ENCODE measurements around the gene CYBB.

Gene CYBB

GRCh38 chrX:37840931-37841330 lies 61.1 kb downstream of the CYBB start:
- CTCF ChIA-PET = interaction anchor here (0.7 to 2.9 kb wide), 4 partner anchors 16 to 512 kb away, joined by 3 to 17 read pairs (median 3); partner anchors contain the start of gene OTC
- no peak for TF ChIP-seq ZNF184 (tag by site-specific recombination; IDR thresholded peaks at IDR 0.05)
- TF ChIP-seq, protein P1, sequence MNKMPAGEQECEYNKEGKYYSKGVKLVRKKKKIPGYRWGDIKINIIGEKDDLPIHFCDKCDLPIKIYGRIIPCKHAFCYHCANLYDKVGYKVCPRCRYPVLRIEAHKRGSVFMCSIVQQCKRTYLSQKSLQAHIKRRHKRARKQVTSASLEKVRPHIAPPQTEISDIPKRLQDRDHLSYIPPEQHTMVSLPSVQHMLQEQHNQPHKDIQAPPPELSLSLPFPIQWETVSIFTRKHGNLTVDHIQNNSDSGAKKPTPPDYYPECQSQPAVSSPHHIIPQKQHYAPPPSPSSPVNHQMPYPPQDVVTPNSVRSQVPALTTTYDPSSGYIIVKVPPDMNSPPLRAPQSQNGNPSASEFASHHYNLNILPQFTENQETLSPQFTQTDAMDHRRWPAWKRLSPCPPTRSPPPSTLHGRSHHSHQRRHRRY (tag by site-specific recombination; IDR thresholded peaks at IDR 0.05) = no peak
- no peak for TF ChIP-seq REPIN1 (tag by site-specific recombination; IDR thresholded peaks at IDR 0.05; ENCODE audit: low read depth)
- TF ChIP-seq ZNF843 (tag by site-specific recombination; IDR thresholded peaks at IDR 0.05) = no peak
- TF ChIP-seq ZNF426 (tag by site-specific recombination; IDR thresholded peaks at IDR 0.05) = no peak
- TF ChIP-seq KLF7 (tag by site-specific recombination; IDR thresholded peaks at IDR 0.05; ENCODE audit: borderline replicate concordance) = no peak
- TF ChIP-seq ZNF610 (tag by site-specific recombination; IDR thresholded peaks at IDR 0.05; ENCODE audit: borderline replicate concordance) = no peak
- TF ChIP-seq ZNF350 (tag by site-specific recombination; IDR thresholded peaks at IDR 0.05) = no peak
- no peak for TF ChIP-seq ZNF549 (tag by site-specific recombination; IDR thresholded peaks at IDR 0.05)
- no peak for TF ChIP-seq ZNF274 (IDR thresholded peaks at IDR 0.05; ENCODE audit: low read length)
- no peak for TF ChIP-seq ZNF274 (tag by site-specific recombination; IDR thresholded peaks at IDR 0.05; ENCODE audit: borderline replicate concordance)
- TF ChIP-seq OVOL3 (tag by site-specific recombination; IDR thresholded peaks at IDR 0.05) = no peak
- no peak for TF ChIP-seq KLF1 (tag by site-specific recombination; IDR thresholded peaks at IDR 0.05)
- TF ChIP-seq, protein P2, sequence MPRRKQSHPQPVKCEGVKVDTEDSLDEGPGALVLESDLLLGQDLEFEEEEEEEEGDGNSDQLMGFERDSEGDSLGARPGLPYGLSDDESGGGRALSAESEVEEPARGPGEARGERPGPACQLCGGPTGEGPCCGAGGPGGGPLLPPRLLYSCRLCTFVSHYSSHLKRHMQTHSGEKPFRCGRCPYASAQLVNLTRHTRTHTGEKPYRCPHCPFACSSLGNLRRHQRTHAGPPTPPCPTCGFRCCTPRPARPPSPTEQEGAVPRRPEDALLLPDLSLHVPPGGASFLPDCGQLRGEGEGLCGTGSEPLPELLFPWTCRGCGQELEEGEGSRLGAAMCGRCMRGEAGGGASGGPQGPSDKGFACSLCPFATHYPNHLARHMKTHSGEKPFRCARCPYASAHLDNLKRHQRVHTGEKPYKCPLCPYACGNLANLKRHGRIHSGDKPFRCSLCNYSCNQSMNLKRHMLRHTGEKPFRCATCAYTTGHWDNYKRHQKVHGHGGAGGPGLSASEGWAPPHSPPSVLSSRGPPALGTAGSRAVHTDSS (tag by site-specific recombination; IDR thresholded peaks at IDR 0.05) = no peak
- TF ChIP-seq, protein P3, sequence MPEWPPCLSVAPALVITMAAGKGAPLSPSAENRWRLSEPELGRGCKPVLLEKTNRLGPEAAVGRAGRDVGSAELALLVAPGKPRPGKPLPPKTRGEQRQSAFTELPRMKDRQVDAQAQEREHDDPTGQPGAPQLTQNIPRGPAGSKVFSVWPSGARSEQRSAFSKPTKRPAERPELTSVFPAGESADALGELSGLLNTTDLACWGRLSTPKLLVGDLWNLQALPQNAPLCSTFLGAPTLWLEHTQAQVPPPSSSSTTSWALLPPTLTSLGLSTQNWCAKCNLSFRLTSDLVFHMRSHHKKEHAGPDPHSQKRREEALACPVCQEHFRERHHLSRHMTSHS (tag by site-specific recombination; IDR thresholded peaks at IDR 0.05) = no peak
- TF ChIP-seq ZNF19 (tag by site-specific recombination; IDR thresholded peaks at IDR 0.05; ENCODE audit: low read depth) = no peak
- TF ChIP-seq ZNF792 (tag by site-specific recombination; IDR thresholded peaks at IDR 0.05) = no peak
- TF ChIP-seq ZNF423 (tag by site-specific recombination; IDR thresholded peaks at IDR 0.05) = no peak
- TF ChIP-seq ZBTB48 (tag by site-specific recombination; IDR thresholded peaks at IDR 0.05) = no peak
- TF ChIP-seq YY1 (tag by site-specific recombination; IDR thresholded peaks at IDR 0.05) = no peak
- Histone ChIP-seq H3K4me1 (ENCODE audit: control insufficient read depth, insufficient read depth, low read length) (no peaks in the 10 kb centered on the region), H3K36me3 (ENCODE audit: control insufficient read depth in 2 of 2, insufficient read depth in 1 of 2, low read length in 2 of 2) (peaks cover 3 to 9% of the 10 kb centered on the region in 2 experiments), H3K9me3 (ENCODE audit: control insufficient read depth, insufficient read depth, low read depth, low read length) (no peaks in the 10 kb centered on the region), H3K4me3 (ENCODE audit: low read depth, low read length) (no peak overlapping the region), H3K27ac (ENCODE audit: extremely low read depth, low read depth, low read length) (no peak overlapping the region)
- POLR2A ChIA-PET = no interaction called here

DNA sequence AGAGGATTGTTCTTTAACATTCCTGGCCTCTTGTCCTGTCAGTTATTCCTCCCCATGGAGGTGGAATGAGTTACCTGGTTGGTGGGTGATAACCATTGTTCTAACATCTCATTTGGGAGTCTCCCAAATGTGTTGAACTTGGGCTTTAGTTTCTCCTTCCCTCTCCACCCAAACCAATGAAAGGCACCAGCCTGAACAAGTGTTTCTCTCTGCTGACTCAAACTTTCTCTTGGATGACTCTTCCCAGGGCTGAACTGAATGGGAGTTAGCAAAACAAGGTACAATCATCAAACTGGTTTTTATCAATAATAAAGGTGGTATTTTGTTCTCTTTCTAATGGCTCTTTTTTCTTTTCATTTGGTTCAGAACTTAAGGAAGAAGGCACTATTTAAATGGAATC lies 64.8 kb downstream of the CYBB start:
- POLR2A ChIA-PET = no interaction called here
- TF ChIP-seq ZNF677 (tag by site-specific recombination; IDR thresholded peaks at IDR 0.05) (no peak), ZNF302 (tag by site-specific recombination; IDR thresholded peaks at IDR 0.05; ENCODE audit: low read depth) (no peak), ZNF48 (tag by site-specific recombination; IDR thresholded peaks at IDR 0.05) (no peak), PRDM1 (tag by site-specific recombination; IDR thresholded peaks at IDR 0.05) (peak; percentile 55)

More for the DNA sequence above, 64.8 kb downstream of the CYBB start:
- no peaks in the 10 kb centered on the region for H3K4me1 ChIP-seq (ENCODE audit: control insufficient read depth, insufficient read depth, low read length)
- peaks cover 0 to 7% of the 10 kb centered on the region in 2 experiments; a peak in 1 of 3 replicates for H3K36me3 ChIP-seq (ENCODE audit: control insufficient read depth in 2 of 2, insufficient read depth in 1 of 2, low read length in 2 of 2)
- no peak overlapping the region for H3K4me3 ChIP-seq (ENCODE audit: low read depth, low read length)
- no peak overlapping the region for H3K27ac ChIP-seq (ENCODE audit: extremely low read depth, low read depth, low read length)
- CTCF ChIA-PET = no interaction called here
- no peaks in the 10 kb centered on the region for H3K9me3 ChIP-seq (ENCODE audit: control insufficient read depth, insufficient read depth, low read depth, low read length)

Data from HEK293 (cell line).